ENCODE data around the gene RTTN. TPM values are rescaled to one million over a fixed set of nuclear protein-coding genes. Genes with fewer than 3 reads are reported as not detected.

RTTN gene
- total RNA-seq, 1 experiment from 2014 or later: 22.8 TPM

DNA sequence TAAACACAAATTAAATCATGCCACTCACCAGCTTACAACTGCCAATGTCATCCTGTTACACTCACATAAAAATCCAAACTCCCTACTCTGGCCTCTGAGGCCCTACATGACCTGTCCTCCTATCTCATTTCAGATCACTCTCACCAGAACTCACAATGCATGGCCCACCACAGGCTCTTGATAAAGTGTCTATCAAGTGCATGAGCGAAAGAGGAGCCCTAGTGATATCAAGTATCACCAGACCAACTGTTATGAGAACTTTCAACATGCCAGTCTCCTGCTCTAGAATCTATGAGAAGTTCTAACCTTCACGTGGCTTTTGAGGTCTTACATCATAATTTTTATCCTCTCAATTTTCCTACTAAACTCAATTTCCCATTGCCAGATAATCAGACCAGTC lies 181.4 kb downstream of the RTTN start:
- no peaks in the 10 kb centered on the region for H3K4me1 ChIP-seq

DNA sequence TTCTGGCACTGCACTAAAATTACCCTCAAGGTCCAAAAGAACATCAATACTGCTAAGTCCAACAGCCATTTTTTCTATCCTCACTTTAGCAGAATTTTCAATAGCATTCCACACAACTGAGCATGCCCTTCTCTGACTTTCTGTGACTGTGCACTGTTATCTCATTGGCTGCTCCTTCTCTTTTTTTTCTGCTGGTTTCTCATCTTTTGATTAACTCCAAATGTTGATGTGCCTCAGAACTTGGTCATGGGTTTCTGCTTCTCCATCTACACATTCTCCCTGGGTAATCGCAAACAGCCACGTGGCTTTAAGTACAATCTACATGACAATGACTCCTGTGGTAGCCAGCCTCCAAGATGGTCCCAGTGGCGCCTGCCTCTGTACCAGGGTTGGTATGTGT lies 182.9 kb downstream of the RTTN start:
- Histone ChIP-seq H3K4me3 (no peak overlapping the region), H3K4me1 (no peaks in the 10 kb centered on the region), H3K9me3 (replicated peaks) (no peaks in the 10 kb centered on the region), H3K36me3 (no peaks in the 10 kb centered on the region; the same call in 1 of the 2 replicates), H3K27me3 (no peaks in the 10 kb centered on the region), H3K27ac (no peak overlapping the region)
- DNase-seq: no peak

More for the DNA sequence above, 181.4 kb downstream of the RTTN start:
- DNase-seq: no peak
- H3K27ac ChIP-seq: no peak overlapping the region
- no peaks in the 10 kb centered on the region for H3K9me3 ChIP-seq (replicated peaks)
- H3K4me3 ChIP-seq: no peak overlapping the region
- H3K36me3 ChIP-seq: no peaks in the 10 kb centered on the region; the same call in 1 of the 2 replicates
- H3K27me3 ChIP-seq: no peaks in the 10 kb centered on the region

GRCh38 chr18:70021498-70021897 lies 184.0 kb downstream of the RTTN start:
- no peaks in the 10 kb centered on the region for H3K27me3 ChIP-seq
- no peak overlapping the region for H3K4me3 ChIP-seq
- H3K27ac ChIP-seq: no peak overlapping the region
- DNase-seq: no peak
- H3K4me1 ChIP-seq: no peaks in the 10 kb centered on the region
- no peaks in the 10 kb centered on the region for H3K9me3 ChIP-seq (replicated peaks)
- H3K36me3 ChIP-seq: no peaks in the 10 kb centered on the region; the same call in 1 of the 2 replicates

DNA sequence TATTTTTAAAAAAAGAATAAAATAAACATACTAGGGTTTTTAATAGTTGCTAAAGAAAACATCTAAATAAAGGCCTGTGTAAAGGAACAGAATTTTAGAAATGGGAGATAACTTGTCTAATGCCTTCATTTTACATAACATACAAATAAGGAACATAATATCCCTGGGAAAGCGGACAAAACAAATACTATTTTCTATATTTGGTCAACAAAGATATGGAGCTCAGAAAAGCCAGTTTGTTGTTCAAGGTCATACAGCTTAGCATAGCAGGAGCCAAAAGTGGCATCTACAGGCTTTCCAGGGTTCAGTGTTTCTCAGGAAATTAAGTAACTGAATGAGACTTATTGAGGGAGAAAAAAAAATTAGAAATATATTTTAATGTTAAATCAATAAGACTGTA lies 184.4 kb downstream of the RTTN start:
- Histone ChIP-seq H3K36me3 (no peaks in the 10 kb centered on the region; the same call in 1 of the 2 replicates), H3K9me3 (replicated peaks) (no peaks in the 10 kb centered on the region), H3K4me3 (no peak overlapping the region), H3K27ac (no peak overlapping the region), H3K27me3 (no peaks in the 10 kb centered on the region), H3K4me1 (no peaks in the 10 kb centered on the region)
- no peak for DNase-seq

DNA sequence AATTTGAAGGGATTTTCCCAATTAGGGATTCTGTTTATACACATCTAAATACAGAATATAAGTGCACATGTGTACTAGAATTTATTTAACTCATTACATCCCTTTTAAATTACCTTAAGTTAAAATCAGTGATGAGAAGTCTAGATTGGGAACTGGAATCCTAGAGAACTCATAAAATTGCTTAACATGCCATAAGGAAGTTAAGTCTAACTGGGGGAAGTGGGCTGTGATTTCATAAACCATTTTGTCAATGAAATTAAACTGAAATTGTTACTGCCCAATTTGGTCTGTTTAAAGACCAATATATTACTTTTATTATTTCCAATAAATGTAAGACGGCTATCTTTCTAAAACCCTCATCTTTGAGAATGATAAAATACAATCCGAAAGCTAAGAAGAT lies 185.5 kb downstream of the RTTN start:
- Histone ChIP-seq H3K27me3 (no peaks in the 10 kb centered on the region), H3K4me1 (no peaks in the 10 kb centered on the region), H3K4me3 (no peak overlapping the region), H3K36me3 (no peaks in the 10 kb centered on the region; the same call in 1 of the 2 replicates), H3K27ac (no peak overlapping the region), H3K9me3 (replicated peaks) (no peaks in the 10 kb centered on the region)
- DNase-seq: no peak

- Histone ChIP-seq H3K27ac (no peak overlapping the region), H3K27me3 (no peaks in the 10 kb centered on the region), H3K36me3 (no peaks in the 10 kb centered on the region; the same call in 1 of the 2 replicates), H3K9me3 (replicated peaks) (no peaks in the 10 kb centered on the region), H3K4me1 (no peaks in the 10 kb centered on the region), H3K4me3 (no peak overlapping the region)
- no peak for DNase-seq
These were observed 186.4 kb downstream of the RTTN start for GRCh38 chr18:70019136-70019535.

DNA sequence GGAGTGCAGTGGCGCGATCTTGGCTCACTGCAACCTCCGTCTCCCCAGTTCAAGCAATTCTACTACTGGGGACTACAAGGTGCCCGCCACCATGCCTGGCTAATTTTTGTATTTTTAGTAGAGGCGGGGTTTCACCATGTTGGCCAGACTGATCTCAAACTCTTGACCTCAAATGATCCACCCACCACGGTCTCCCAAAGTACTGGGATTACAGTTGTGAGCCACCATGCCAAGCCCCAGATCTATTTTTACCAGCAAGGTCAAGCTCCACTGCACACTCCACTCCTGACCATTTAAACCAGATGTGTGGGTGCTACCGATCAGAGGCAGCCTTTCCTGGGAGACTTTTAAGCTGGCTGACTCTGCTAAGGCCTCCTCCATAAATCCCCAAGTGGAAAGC lies 190.4 kb downstream of the RTTN start:
- Histone ChIP-seq H3K4me1 (no peaks in the 10 kb centered on the region), H3K4me3 (no peak overlapping the region), H3K27me3 (no peaks in the 10 kb centered on the region), H3K36me3 (no peaks in the 10 kb centered on the region; the same call in 1 of the 2 replicates), H3K9me3 (replicated peaks) (no peaks in the 10 kb centered on the region), H3K27ac (no peak overlapping the region)
- no peak for DNase-seq

- DNase-seq: no peak
- Histone ChIP-seq H3K27ac (no peak overlapping the region), H3K4me3 (no peak overlapping the region)
These were observed 199.9 kb downstream of the RTTN start for GRCh38 chr18:70005580-70005979.

DNA sequence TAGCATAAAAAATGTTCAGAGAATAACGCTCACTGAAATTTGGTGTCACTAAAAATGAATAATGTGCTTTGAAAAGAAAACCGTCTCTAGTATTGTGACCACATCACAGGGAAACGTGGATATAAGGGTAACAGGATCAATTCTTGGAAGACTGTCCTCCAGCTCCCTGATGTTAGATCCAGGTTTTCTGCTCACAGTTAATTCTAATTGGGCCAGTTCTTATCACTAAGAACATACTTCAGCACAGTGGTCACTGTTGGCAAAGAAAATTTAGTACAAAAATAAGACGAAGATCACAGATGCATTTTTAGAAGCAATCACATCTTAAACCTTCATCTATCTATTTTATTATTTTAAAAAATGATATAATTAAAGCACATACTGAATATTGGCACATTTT lies 200.8 kb downstream of the RTTN start:
- no peaks in the 10 kb centered on the region for H3K9me3 ChIP-seq (replicated peaks)
- DNase-seq: no peak
- no peaks in the 10 kb centered on the region for H3K27me3 ChIP-seq
- no peaks in the 10 kb centered on the region for H3K36me3 ChIP-seq
- H3K4me3 ChIP-seq: no peak overlapping the region
- H3K27ac ChIP-seq: no peak overlapping the region
- H3K4me1 ChIP-seq: no peaks in the 10 kb centered on the region

More at GRCh38 chr18:70005580-70005979, 199.9 kb downstream of the RTTN start:
- no peaks in the 10 kb centered on the region for H3K4me1 ChIP-seq
- H3K36me3 ChIP-seq: no peaks in the 10 kb centered on the region
- H3K9me3 ChIP-seq (replicated peaks): no peaks in the 10 kb centered on the region
- no peaks in the 10 kb centered on the region for H3K27me3 ChIP-seq

DNA sequence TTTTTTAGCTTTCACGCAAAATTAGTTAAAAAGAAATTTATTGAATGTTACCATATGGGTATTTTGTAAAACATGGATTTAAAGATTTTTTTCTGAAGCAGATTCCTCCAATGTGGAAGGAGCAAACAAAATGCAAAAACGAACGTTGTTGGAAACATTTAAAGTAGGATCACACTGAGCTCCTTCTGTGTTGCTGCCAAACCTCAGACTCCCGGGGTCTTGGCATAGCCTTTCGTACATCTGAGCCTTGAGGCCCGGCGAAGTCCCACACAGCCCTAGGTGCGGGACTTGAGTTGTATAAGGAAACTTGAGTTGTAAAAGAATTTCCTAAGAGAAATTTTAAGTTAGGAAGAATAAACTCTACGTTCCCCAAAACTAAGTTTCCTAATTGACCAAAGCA lies 205.8 kb downstream of the RTTN start:
- no peak for DNase-seq
- H3K9me3 ChIP-seq (replicated peaks): no peaks in the 10 kb centered on the region
- H3K27me3 ChIP-seq: no peaks in the 10 kb centered on the region
- H3K36me3 ChIP-seq: no peaks in the 10 kb centered on the region
- H3K27ac ChIP-seq: no peak overlapping the region
- no peaks in the 10 kb centered on the region for H3K4me1 ChIP-seq
- H3K4me3 ChIP-seq: no peak overlapping the region

- no peaks in the 10 kb centered on the region for H3K4me1 ChIP-seq
- no peak overlapping the region for H3K4me3 ChIP-seq
- no peaks in the 10 kb centered on the region for H3K9me3 ChIP-seq (replicated peaks)
- DNase-seq: no peak
- no peaks in the 10 kb centered on the region for H3K27me3 ChIP-seq
- H3K27ac ChIP-seq: no peak overlapping the region
- no peaks in the 10 kb centered on the region for H3K36me3 ChIP-seq
These were observed 206.9 kb downstream of the RTTN start for GRCh38 chr18:69998523-69998987.

DNA sequence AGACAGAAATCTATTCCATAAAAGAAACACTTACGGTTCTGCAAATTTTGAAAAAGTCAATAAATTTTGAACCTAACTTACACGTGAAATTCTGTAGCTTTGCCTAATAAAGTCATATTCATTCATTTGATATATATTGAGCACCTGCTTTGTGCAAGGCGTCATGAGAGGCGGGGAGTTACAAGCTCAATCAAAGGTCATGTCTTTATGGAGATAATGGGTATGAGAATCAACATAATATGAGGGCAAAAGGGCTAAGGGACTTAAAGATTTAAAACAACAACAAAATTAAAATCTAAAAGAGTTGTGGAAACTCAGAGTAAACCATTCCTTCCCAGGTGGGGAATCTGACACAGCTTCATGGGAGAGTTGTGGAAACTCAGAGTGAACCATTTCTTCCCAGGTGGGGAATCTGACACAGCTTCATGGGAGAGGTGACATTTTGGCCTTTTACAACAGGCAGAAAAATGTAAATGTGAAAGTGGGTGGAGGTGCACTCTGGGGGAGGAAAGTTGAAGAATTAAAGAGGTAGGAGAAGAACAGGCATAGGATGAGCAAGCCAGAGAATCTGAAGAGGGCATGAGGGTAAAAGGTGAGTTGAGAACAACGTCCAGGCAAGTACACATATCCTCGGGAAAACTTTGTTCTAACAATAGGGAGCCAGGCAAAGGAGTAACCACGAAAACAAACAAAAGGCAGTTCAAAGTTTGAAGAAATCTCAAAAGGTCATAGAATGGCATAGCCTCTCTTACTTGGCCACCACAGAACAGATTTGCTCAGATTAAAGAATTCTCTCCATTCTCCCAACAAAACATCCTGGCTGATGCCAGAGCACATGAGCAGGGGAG lies 208.3 kb downstream of the RTTN start:
- no peak for DNase-seq
- Histone ChIP-seq H3K4me3 (no peak overlapping the region), H3K36me3 (no peaks in the 10 kb centered on the region), H3K4me1 (no peaks in the 10 kb centered on the region), H3K27me3 (no peaks in the 10 kb centered on the region), H3K27ac (no peak overlapping the region), H3K9me3 (replicated peaks) (no peaks in the 10 kb centered on the region)

DNA sequence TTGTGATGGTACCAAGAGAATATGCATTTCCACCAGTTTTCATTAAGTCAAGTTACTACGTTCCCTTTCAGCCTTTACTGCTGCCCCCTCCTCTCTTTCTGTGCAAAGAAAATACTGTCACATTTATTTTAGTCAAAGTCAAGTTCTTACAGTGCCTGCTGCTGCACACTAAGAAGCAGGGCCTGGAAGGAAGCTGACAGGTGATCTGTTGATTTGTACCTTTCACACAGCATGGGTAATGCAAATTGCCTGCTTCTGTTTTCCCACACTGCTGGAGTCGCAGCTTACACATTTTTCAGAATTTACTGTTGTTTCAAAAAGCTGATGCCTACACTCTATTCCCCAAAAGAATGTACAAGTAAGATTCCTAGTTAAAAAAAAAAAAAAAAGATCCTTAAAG lies 209.1 kb downstream of the RTTN start:
- Histone ChIP-seq H3K9me3 (replicated peaks) (no peaks in the 10 kb centered on the region), H3K4me1 (no peaks in the 10 kb centered on the region), H3K36me3 (no peaks in the 10 kb centered on the region), H3K27me3 (no peaks in the 10 kb centered on the region), H3K27ac (no peak overlapping the region), H3K4me3 (no peak overlapping the region)
- no peak for DNase-seq

DNA sequence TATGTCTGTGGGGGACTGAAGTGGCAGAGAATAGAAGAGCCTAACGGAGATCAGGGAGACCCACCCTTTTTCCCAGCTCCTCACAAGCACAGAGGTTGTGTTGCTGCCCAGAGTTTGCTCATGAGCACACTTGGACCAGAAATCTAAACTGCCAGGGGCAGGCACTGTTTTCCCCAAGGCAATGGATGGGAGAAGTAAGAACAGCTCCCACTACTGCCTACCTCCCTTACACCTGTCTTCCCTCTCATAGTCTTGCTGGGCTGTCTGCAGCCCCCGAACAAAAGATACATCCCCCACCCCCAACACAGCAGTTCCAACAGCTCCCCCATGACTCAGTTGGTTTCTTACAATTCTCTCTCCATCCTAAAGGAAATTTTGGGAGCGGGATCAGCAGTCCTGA lies 209.7 kb downstream of the RTTN start:
- H3K36me3 ChIP-seq: no peaks in the 10 kb centered on the region
- H3K27ac ChIP-seq: no peak overlapping the region
- no peaks in the 10 kb centered on the region for H3K27me3 ChIP-seq
- no peaks in the 10 kb centered on the region for H3K9me3 ChIP-seq (replicated peaks)
- no peak overlapping the region for H3K4me3 ChIP-seq
- DNase-seq: no peak
- no peaks in the 10 kb centered on the region for H3K4me1 ChIP-seq

GRCh38 chr18:69992776-69993175 lies 212.7 kb downstream of the RTTN start:
- H3K4me1 ChIP-seq: no peaks in the 10 kb centered on the region
- no peak overlapping the region for H3K27ac ChIP-seq
- no peaks in the 10 kb centered on the region for H3K36me3 ChIP-seq
- no peak overlapping the region for H3K4me3 ChIP-seq
- H3K27me3 ChIP-seq: no peaks in the 10 kb centered on the region
- no peaks in the 10 kb centered on the region for H3K9me3 ChIP-seq (replicated peaks)
- DNase-seq: no peak

GRCh38 chr18:69987870-69988269 lies 217.6 kb downstream of the RTTN start:
- H3K4me1 ChIP-seq: no peaks in the 10 kb centered on the region
- DNase-seq: no peak
- no peaks in the 10 kb centered on the region for H3K27me3 ChIP-seq
- no peaks in the 10 kb centered on the region for H3K9me3 ChIP-seq (replicated peaks)
- H3K36me3 ChIP-seq: no peaks in the 10 kb centered on the region
- no peak overlapping the region for H3K27ac ChIP-seq
- no peak overlapping the region for H3K4me3 ChIP-seq
